ENCODE data around the gene RAD51B.

RAD51B gene

GRCh38 chr14:68522510-68523325, 703.1 kb downstream of the RAD51B start:
- DNase-seq, result no peak

- DNase-seq, result no peak
These were observed 703.7 kb downstream of the RAD51B start for GRCh38 chr14:68523326-68523610.

- no peak for DNase-seq
These were observed 704.6 kb downstream of the RAD51B start for GRCh38 chr14:68523989-68524725.

- no peak for DNase-seq
These were observed 705.9 kb downstream of the RAD51B start for GRCh38 chr14:68525516-68525915.

GRCh38 chr14:68526512-68527091, 707.0 kb downstream of the RAD51B start:
- DNase-seq, result no peak

GRCh38 chr14:68527329-68527851, 707.8 kb downstream of the RAD51B start:
- no peak for DNase-seq

- DNase-seq, result no peak
These were observed 708.6 kb downstream of the RAD51B start for GRCh38 chr14:68528040-68528687.

- DNase-seq, result no peak
These were observed 710.9 kb downstream of the RAD51B start for GRCh38 chr14:68530443-68530842.

GRCh38 chr14:68532496-68532895, 712.9 kb downstream of the RAD51B start:
- no peak for DNase-seq

GRCh38 chr14:68534276-68534675, 714.7 kb downstream of the RAD51B start:
- no peak for DNase-seq

- DNase-seq, result no peak
These were observed 715.9 kb downstream of the RAD51B start for GRCh38 chr14:68535404-68536017.

GRCh38 chr14:68536018-68536410, 716.4 kb downstream of the RAD51B start:
- DNase-seq, result no peak

GRCh38 chr14:68538639-68539038, 719.1 kb downstream of the RAD51B start:
- DNase-seq, result no peak

- no peak for DNase-seq
These were observed 719.7 kb downstream of the RAD51B start for GRCh38 chr14:68539241-68539737.

- DNase-seq, result no peak
These were observed 720.2 kb downstream of the RAD51B start for GRCh38 chr14:68539789-68540188.

- no peak for DNase-seq
These were observed 721.8 kb downstream of the RAD51B start for GRCh38 chr14:68541178-68541896.

- no peak for DNase-seq
These were observed 722.8 kb downstream of the RAD51B start for GRCh38 chr14:68542346-68542745.

GRCh38 chr14:68543516-68543915, 723.9 kb downstream of the RAD51B start:
- no peak for DNase-seq

GRCh38 chr14:68544081-68544892, 724.7 kb downstream of the RAD51B start:
- no peak for DNase-seq

GRCh38 chr14:68546839-68547238, 727.3 kb downstream of the RAD51B start:
- DNase-seq, result no peak
